ENCODE data around the gene HSH2D. TPM values are rescaled to one million over a fixed set of nuclear protein-coding genes. Genes with fewer than 3 reads are reported as not detected.
"Not testable (repeated sequence)": the region's sequence is repeated elsewhere in the genome, so short reads cannot be mapped to it uniquely, and the experiment has no call there.

Gene HSH2D, protein sequence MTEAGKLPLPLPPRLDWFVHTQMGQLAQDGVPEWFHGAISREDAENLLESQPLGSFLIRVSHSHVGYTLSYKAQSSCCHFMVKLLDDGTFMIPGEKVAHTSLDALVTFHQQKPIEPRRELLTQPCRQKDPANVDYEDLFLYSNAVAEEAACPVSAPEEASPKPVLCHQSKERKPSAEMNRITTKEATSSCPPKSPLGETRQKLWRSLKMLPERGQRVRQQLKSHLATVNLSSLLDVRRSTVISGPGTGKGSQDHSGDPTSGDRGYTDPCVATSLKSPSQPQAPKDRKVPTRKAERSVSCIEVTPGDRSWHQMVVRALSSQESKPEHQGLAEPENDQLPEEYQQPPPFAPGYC
- total RNA-seq (2014; rRNA removed; shearing (Covaris generic)) = 0.23 and 0.42 TPM in 2 replicates

DNA sequence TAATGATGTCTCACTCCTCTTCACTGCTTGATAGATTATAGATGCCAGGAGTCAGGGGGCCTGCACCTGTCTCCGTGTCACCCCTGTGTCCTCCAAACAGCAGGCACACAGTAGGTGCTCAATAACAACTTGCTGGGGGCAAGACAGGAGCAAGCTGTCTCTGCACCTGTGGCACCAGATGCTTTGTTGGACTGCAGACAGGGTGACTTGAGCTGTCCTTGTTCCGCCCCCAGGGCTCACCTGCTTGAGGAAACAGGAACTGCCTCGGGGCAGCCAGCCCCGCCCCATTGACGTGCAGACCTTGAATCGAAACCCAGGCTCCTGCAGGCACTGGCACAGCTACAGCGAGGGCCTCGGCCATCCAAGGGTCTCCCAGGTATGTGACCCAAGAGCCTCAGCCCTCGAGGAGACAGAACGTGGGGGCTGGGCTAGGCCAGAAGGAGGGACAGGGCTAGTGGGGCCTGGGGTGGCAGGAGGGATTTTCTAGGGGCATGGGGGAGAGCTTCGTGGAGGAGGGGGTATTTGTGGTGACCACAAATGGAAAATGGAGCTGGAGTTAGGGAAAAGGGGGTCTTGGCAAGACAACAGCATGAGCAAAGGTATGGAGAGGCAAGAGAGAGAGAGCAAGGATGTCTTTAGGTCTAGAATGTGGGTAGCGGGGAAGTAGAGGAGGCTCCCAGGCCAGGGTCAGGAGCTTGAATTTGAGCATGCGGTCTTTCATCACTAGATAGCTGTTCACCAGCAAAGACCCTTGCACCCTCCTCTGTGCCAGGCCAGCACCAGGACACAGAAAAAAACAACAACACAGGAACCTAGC is at the start of gene HSH2D:
Gene HSH2D (plus strand): TSS at position 287 of the 817 bp plus-strand sequence. CDS start 5,066 bp downstream, outside the sequence.
- DNase-seq = no peak
- Histone ChIP-seq H3K27ac (no peak within 1 kb of the TSS), H3K4me1 (peaks cover 16% of the 10 kb centered on the region), H3K9me3 (replicated peaks) (no peaks in the 10 kb centered on the region), H3K4me3 (no peak within 1 kb of the TSS), H3K27me3 (no peaks in the 10 kb centered on the region), H3K36me3 (no peaks in the 10 kb centered on the region)

DNA sequence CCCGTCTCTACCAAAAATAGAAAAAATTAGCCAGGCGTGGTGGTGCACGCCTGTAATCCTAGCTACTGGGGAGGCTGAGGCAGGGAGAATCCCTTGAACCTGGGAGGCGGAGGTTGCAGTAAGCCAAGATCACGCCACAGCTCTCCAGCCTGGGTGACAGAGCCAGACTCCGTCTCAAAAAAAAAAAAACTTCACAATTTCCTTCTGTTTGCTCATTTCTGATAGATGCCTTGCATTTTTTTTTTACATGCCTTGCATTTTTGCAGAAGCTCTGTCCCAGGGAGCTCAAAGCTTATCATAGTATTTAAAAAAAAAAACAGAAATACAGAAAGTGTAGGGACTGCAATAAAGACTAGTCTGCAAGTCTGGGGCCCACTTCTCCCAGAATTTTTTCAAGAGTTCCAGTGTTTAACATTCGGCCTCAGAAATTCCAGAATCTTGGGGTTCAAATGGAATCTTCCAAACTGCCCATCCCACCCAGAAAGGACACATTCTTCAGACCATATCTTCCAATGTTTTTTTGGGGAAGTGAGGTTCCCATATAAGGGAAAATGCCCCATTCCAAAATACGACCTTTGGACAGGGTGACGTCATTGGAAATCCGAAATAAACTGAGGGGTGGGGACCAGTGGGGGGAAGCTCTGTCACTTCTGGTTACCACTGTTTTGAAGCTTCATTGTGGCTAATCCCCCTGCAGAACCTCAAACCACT is 49.0 kb upstream of the HSH2D start:
- Histone ChIP-seq H3K27ac (no peak overlapping the region), H3K4me3 (no peak overlapping the region), H3K27me3 (no peaks in the 10 kb centered on the region), H3K36me3 (peaks cover 94% of the 10 kb centered on the region), H3K4me1 (no peaks in the 10 kb centered on the region), H3K9me3 (replicated peaks) (no peaks in the 10 kb centered on the region)
- no peak for DNase-seq

- H3K27ac ChIP-seq = no peak overlapping the region
- H3K4me3 ChIP-seq = no peak overlapping the region
- no peak for DNase-seq
Observed at GRCh38 chr19:16095071-16095571, 48.4 kb upstream of the HSH2D start.

DNA sequence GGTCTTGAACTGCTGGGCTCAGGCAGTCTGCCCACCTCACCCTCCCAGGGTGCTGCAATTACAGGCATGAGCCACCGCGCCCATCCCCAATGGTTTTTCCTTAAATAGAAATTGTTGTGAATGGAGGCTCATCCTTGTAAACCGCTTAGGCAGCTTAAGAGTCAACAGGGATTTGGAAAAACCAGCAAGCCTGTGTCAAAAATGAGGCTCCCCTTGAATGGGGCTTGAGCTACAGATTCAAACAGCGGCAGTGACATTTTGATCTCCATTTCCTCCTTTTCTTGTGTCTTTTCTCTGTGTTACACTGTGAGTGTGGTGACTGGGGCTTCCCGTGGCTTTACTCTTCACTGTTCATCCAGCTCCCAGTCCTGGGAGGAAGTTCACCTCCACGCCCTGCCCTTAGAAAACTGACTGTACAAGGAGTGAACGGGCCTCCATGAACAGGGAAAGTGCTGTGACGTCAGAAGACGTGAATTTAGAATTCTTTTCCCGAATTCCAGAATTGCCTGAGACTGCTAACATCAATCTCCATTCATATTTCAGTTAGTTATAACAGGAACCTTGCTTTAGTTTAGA is 47.1 kb upstream of the HSH2D start:
- Histone ChIP-seq H3K4me3 (no peak overlapping the region), H3K27me3 (no peaks in the 10 kb centered on the region), H3K27ac (no peak overlapping the region), H3K4me1 (no peaks in the 10 kb centered on the region), H3K9me3 (replicated peaks) (no peaks in the 10 kb centered on the region), H3K36me3 (peaks cover 94% of the 10 kb centered on the region)
- DNase-seq = no peak

More at GRCh38 chr19:16095071-16095571, 48.4 kb upstream of the HSH2D start:
- H3K4me1 ChIP-seq = no peaks in the 10 kb centered on the region
- peaks cover 94% of the 10 kb centered on the region for H3K36me3 ChIP-seq
- no peaks in the 10 kb centered on the region for H3K9me3 ChIP-seq (replicated peaks)
- H3K27me3 ChIP-seq = no peaks in the 10 kb centered on the region

DNA sequence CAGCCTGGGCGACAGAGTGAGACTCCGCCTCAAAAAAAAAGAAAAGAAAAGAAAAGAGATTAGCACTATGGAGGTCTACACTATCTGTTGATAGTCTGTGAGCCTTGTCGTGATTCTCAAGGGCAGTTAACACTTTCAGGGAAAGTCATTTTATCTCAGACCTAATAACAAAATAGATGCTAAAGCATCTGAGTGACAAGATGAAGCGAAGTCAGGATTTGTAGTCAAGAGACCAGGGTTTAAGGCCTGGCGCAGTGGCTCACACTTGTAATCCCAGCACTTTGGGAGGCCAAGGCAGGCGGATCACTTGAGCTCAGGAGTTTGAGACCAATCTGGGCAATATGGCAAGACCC is 45.1 kb upstream of the HSH2D start:
- H3K36me3 ChIP-seq = peaks cover 94% of the 10 kb centered on the region
- no peak for DNase-seq
- no peaks in the 10 kb centered on the region for H3K27me3 ChIP-seq
- no peaks in the 10 kb centered on the region for H3K9me3 ChIP-seq (replicated peaks)
- no peaks in the 10 kb centered on the region for H3K4me1 ChIP-seq
- no peak overlapping the region for H3K4me3 ChIP-seq
- H3K27ac ChIP-seq = no peak overlapping the region

- Histone ChIP-seq H3K27ac (no peak overlapping the region), H3K36me3 (peaks cover 92% of the 10 kb centered on the region), H3K4me1 (no peaks in the 10 kb centered on the region), H3K4me3 (no peak overlapping the region), H3K27me3 (no peaks in the 10 kb centered on the region), H3K9me3 (replicated peaks) (no peaks in the 10 kb centered on the region)
- no peak for DNase-seq
Observed at GRCh38 chr19:16098821-16099220, 44.7 kb upstream of the HSH2D start.

DNA sequence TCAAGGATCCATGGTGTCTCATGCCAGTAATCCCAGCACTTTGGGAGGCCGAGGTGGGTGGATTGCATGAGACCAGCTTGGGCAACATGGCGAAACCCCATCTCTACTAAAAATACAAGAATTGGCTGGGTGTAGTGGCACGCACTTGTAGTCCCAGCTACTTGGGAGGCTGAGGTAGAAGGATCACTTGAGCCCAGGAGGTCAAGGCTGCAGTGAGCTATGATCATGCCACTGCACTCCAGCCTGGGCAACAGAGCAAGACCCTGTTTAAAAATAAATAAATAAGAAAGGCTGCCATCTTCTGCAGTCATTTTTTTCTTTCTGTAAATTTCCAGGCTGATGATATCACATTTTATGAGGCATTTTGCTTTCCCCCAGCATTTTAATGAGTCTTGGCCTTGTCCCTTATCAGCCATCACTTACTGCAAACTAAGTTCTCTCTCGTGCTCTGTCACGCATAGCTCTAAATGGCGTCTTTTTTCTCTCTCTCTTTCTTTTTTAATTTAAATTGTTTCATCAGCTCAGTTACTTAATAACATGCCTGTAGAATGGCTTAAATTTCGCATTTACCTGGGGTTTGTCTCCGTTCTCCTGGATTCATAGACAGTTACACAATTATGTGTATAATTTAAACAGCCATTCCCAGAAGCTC is 44.0 kb upstream of the HSH2D start:
- not testable (repeated sequence) for H3K4me1 ChIP-seq; H3K27ac ChIP-seq; H3K27me3 ChIP-seq; H3K9me3 ChIP-seq (replicated peaks); H3K4me3 ChIP-seq; DNase-seq
- H3K36me3 ChIP-seq = peaks cover 86% of the 10 kb centered on the region

- H3K27me3 ChIP-seq = no peaks in the 10 kb centered on the region
- no peaks in the 10 kb centered on the region for H3K4me1 ChIP-seq
- H3K27ac ChIP-seq = no peak overlapping the region
- H3K4me3 ChIP-seq = no peak overlapping the region
- no peaks in the 10 kb centered on the region for H3K9me3 ChIP-seq (replicated peaks)
- H3K36me3 ChIP-seq = peaks cover 75% of the 10 kb centered on the region
- no peak for DNase-seq
Observed at GRCh38 chr19:16100524-16100923, 43.0 kb upstream of the HSH2D start.

DNA sequence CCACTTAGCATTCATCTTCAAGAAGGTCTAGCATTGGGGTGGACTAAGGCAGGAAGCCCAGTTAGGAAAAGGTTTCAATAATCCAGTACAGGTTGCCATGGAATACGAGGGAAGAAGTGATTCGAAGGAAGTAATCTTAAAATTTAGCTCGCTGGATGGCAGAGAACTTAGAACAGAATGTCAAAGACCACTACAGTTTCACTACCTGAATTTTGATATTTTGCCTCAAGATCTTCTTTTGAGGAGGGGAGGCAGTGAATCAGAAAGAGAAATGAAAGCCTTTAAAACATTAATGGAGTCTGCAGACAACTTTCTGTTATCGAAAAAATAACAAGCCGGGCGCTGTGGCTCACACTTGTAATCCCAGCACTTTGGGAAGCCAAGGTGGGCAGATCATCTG is 38.8 kb upstream of the HSH2D start:
- no peaks in the 10 kb centered on the region for H3K9me3 ChIP-seq (replicated peaks)
- H3K27me3 ChIP-seq = no peaks in the 10 kb centered on the region
- H3K27ac ChIP-seq = no peak overlapping the region
- peaks cover 37% of the 10 kb centered on the region for H3K36me3 ChIP-seq
- H3K4me3 ChIP-seq = no peak overlapping the region
- no peaks in the 10 kb centered on the region for H3K4me1 ChIP-seq
- no peak for DNase-seq

DNA sequence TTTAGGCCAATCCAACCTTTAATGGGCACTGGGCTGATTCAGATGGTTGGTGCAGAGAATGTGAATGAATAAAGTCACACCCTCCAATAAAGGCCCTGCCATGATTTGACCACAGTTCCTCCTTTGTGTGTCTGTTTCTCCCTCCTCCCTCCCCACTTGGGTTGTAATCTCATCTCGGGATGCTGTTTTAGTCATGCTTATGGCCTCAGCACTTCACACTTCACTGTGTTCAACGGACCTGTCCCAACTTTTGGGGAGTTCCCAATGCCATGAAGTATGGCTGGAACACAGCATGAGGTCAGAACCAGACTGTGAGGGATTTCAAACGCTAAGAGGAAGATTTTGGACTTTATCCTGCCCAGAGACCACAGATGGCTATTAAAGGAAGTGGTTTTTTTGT is 37.4 kb upstream of the HSH2D start:
- H3K9me3 ChIP-seq (replicated peaks) = no peaks in the 10 kb centered on the region
- H3K4me1 ChIP-seq = no peaks in the 10 kb centered on the region
- peaks cover 23% of the 10 kb centered on the region for H3K36me3 ChIP-seq
- no peak overlapping the region for H3K27ac ChIP-seq
- no peak overlapping the region for H3K4me3 ChIP-seq
- peak in 1 of 2 experiments; percentile 39 for DNase-seq
- H3K27me3 ChIP-seq = no peaks in the 10 kb centered on the region

DNA sequence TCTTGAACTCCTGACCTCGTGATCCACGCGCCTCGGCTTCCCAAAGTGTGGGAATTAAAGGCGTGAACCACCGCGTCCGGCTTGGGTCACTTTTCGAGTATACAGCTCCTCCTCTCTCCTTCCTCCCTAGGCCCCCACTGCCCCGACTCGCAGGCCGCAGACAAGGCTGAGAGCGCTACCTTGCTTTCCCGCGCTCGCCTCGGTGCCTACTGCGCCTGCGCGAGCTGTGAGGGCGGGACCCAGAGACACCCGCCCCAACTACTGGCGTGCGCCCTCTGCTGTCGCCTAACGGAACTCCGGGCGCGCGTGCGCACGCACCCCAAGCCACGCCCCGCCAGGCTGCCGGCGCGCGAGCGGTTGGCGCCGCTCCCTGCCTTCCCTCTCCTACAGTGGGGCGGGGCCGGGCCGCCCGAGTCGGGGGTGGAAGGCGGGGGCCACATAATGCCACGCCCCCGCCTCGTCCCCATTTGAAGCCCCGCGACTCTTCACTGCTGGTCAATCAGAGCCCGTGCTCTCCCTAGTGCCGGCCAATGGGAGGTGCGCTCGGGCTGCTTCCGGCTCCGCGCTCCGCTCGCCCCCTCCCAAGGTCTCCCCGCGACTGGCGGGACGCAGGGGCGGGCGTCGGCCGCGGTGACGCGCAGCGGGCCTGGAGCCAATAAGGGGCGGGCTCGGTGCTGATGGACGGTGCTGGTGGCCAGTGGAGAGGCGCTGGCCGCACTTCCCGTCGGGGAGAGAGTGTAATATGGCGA is 32.2 kb upstream of the HSH2D start, which contains the start of gene RAB8A:
Gene RAB8A (plus strand): TSS at position 730 of the 749 bp plus-strand sequence. CDS start 13 bp downstream, at position 743.
- peak; percentile 100 for DNase-seq
- Histone ChIP-seq H3K4me1 (peaks cover 9% of the 10 kb centered on the region), H3K27me3 (no peaks in the 10 kb centered on the region), H3K27ac (peak within 1 kb of the TSS; percentile 55), H3K36me3 (no peaks in the 10 kb centered on the region), H3K4me3 (peak within 1 kb of the TSS; percentile 82), H3K9me3 (replicated peaks) (no peaks in the 10 kb centered on the region)

DNA sequence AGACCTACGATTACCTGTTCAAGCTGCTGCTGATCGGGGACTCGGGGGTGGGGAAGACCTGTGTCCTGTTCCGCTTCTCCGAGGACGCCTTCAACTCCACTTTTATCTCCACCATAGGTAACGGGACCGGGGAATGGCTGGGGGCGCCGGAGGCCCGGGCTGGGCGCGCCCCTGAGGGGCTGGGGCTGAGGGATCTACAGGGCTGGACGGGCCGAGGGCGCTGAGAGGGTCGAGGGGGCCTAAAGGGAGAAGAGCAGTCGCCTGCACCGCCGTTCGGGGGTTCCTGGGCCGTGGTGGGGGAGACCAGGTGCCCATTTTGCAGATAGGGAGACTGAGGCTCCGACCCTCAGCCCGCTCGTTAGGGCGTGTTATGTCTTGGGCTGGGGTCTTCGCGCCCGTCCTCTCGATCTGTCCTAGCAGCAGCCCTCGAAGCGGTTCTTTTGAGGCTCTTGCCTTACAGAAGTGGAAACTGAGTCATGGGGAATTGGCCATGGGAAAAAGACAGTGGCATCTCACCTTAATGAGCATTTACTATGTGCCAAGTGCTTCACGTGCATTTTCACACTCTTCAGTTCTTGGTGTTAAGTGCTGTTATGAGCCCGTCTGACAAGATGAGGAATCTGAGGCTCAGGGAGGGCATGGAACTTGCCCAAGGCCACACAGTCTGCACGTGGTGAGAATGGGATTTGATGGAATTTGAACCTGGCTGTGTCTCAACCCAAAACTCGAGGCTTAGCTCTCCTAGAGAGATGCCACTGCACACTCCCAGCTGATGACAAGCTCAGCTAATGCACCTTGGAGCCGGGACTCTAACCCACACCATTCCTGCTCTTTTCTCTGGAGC is 31.4 kb upstream of the HSH2D start:
- H3K4me1 ChIP-seq = peaks cover 9% of the 10 kb centered on the region
- H3K36me3 ChIP-seq = 0 out of 2 replicates have a peak, but pooled peaks cover 2% of the 10 kb centered on the region
- H3K4me3 ChIP-seq = peak overlapping the region; percentile 82
- no peaks in the 10 kb centered on the region for H3K27me3 ChIP-seq
- peak in 1 of 2 experiments; percentile 22 for DNase-seq
- no peaks in the 10 kb centered on the region for H3K9me3 ChIP-seq (replicated peaks)
- H3K27ac ChIP-seq = peak overlapping the region; percentile 55

DNA sequence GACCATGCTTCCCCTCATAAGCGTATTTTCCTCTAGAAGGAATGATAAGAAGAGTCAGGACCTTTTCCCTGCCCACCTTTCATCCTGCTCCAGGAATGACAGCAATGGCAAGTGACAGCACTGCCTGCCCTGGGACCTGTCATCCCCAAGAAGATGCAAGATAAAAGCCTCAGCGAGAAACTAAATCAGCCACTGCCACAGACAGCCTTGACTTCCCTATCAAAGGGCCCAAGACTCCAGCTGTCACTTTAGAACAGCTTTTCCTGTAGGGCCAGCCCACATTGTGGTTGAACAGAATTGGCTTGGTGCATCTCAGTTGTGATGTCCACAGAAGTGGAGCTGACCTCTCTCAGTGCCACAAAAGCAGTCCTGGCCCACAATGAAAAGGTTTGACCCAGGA is 30.7 kb upstream of the HSH2D start:
- H3K4me1 ChIP-seq = peaks cover 9% of the 10 kb centered on the region
- 0 out of 2 replicates have a peak, but pooled peaks cover 2% of the 10 kb centered on the region for H3K36me3 ChIP-seq
- no peak overlapping the region; the same call in 1 of the 2 replicates for H3K4me3 ChIP-seq
- peak; percentile 23 to 44 for DNase-seq
- no peaks in the 10 kb centered on the region for H3K9me3 ChIP-seq (replicated peaks)
- no peak overlapping the region for H3K27ac ChIP-seq
- no peaks in the 10 kb centered on the region for H3K27me3 ChIP-seq
